ENCODE measurements around the gene NPIPB12. TPM values are rescaled to one million over a fixed set of nuclear protein-coding genes. Genes with fewer than 3 reads are reported as not detected.
"Not testable (repeated sequence)": the region's sequence is repeated elsewhere in the genome, so short reads cannot be mapped to it uniquely, and the experiment has no call there.

Gene NPIPB12
- 2.5 and 3.0 TPM in 2 replicates for total RNA-seq (2014; rRNA removed; shearing (Covaris generic))

- in situ Hi-C loops (cut with HindIII; ENCODE audit: low sequenced_read_pairs) = not testable (repeated sequence)
These were observed at the start of gene NPIPB12 for GRCh38 chr16:29506308-29506707. Gene NPIPB12 (minus strand): TSS chr16:29506408.

GRCh38 chr16:29521520-29521919 lies 15.3 kb upstream of the NPIPB12 start:
- in situ Hi-C loops (cut with HindIII; ENCODE audit: low sequenced_read_pairs); DNase-seq (ENCODE audit: low spot score): not testable (repeated sequence)

More at GRCh38 chr16:29506308-29506707, at the start of gene NPIPB12:
- DNase-seq (ENCODE audit: low spot score) = not testable (repeated sequence)

- in situ Hi-C loops (cut with HindIII; ENCODE audit: low sequenced_read_pairs); DNase-seq (ENCODE audit: low spot score): not testable (repeated sequence)
These were observed 23.9 kb downstream of the NPIPB12 start for GRCh38 chr16:29482276-29482675.

DNA sequence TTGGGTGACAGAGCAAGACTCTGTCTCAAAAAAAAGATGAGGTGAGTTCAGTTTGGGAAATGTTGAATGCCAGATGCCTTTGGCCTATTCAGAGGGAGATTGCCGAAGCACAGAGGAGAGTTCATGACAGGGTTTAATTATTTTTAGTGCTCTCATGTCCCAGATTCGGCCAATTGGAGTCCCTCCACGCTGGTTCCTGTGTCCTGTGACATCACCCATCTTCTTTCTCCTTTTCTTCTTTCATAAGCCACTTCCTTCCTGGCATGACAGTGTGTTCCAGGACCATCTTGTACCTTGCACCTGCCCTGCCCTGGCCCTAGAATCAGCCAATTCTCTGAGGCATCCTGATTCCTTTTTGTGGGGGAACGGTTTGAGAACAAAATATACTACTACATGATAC lies 34.1 kb downstream of the NPIPB12 start:
- DNase-seq (ENCODE audit: low spot score); in situ Hi-C loops (cut with HindIII; ENCODE audit: low sequenced_read_pairs): not testable (repeated sequence)

DNA sequence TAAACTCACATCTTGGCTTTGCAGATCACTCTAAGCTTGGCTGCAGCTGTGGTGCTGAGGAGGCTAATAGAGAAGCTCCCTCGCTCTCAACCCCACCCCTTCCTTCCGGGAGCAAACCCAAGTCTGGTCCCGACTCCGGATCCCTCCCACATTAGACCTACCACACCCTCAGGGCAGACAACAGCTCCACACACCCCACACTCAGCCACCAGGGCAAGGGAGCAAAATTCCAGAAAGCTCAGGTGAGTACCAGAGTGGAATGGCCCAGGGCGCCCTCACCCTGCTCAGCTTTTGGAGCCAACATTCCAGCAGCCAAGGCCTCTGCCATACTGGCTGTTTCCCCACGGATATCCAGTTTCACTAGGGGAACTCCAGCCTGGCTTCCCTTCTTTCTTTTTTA lies 36.5 kb downstream of the NPIPB12 start:
- in situ Hi-C loops (cut with HindIII; ENCODE audit: low sequenced_read_pairs); DNase-seq (ENCODE audit: low spot score): not testable (repeated sequence)

GRCh38 chr16:29467654-29468366 lies 38.4 kb downstream of the NPIPB12 start:
- in situ Hi-C loops (cut with HindIII; ENCODE audit: low sequenced_read_pairs); DNase-seq (ENCODE audit: low spot score): not testable (repeated sequence)

GRCh38 chr16:29466904-29467303 lies 39.3 kb downstream of the NPIPB12 start:
- DNase-seq (ENCODE audit: low spot score); in situ Hi-C loops (cut with HindIII; ENCODE audit: low sequenced_read_pairs): not testable (repeated sequence)

GRCh38 chr16:29465985-29466824 lies 40.0 kb downstream of the NPIPB12 start:
- DNase-seq (ENCODE audit: low spot score); in situ Hi-C loops (cut with HindIII; ENCODE audit: low sequenced_read_pairs): not testable (repeated sequence)

DNA sequence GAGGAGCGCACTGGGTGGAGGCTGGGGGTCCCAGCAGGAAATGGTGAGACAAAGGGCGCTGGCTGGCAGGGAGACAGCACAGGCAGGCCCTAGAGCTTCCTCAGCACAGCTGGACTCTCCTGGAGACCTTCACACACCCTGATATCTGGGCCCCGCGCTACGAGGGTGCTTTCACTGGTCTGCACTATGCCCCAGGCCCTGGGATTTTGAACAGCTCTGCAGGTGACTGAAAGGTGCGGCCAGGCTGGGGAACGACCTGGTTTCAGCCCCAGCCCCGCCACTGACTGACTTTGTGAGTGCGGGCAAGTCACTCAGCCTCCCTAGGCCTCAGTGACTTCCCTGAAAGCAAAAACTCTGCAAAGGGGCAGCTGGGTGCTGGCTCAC lies 45.6 kb downstream of the NPIPB12 start:
- in situ Hi-C loops (cut with HindIII; ENCODE audit: low sequenced_read_pairs); DNase-seq (ENCODE audit: low spot score): not testable (repeated sequence)

DNA sequence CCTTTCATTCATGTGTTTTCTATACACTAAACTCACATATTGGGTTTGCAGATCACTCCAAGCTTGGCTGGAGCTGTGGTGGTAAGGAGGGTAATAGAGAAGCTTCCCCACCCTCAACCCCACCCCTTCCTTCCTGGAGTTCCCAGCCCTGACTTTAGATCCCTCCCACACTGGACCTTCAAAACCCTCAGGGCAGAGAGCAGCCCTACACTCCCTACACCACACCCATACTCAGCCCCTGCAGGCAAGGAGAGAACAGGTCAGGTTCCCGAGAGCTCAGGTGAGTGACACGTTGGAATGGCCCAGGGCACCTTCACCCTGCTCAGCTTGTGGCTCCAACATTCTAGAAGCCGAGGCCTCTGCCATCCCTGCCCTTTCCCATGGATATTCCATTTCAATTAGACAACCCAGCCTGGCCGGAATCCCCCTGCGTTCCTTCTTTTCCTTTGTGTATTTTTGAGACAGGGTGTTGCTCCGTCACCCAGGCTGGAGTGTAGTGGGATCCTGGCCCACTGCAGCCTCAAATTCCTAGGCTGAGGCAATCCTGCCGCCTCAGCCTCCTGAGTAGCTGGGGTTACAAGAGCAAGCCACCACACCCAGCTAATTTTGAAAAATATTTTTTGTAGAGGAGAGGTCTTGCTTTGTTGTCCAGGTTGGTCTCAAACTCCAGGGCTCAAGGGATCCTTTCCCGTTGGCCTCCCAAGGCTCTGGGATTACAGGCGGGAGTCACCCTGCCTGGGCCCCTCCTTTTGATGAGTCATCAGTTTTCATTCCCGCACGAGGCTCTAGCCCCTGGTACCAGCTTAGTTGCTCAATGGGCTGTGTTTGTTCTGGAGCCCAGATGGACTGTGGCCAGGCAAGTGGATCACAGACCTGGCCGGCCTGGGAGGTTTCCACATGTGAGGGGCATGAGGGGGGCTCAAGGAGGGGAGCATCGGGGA lies 46.2 kb downstream of the NPIPB12 start, which contains the start of gene SULT1A4:
SULT1A4 (plus strand) TSS at position 208 of the 941 bp plus-strand sequence. CDS start 1,473 bp downstream, outside the sequence.
- DNase-seq (ENCODE audit: low spot score); in situ Hi-C loops (cut with HindIII; ENCODE audit: low sequenced_read_pairs): not testable (repeated sequence)

DNA sequence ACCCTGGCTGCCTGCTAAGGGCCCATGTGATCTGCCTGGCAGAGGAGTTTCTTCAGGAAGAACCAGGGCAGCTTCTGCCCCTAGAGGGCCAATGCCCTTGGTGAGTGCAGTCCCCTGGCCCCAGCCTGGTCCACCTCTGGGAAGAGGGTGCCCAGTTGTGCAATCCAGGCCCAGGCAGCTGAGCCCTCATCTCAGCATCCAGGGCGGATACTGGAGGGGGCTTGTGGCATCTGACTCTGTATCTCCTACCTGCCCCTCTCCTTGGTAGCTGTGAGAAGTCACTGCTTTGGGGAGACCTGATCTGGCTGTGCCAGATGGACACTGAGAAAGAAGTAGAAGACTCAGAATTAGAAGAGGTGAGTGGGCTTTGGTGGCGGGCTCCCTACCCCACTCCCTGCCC lies 48.5 kb downstream of the NPIPB12 start:
- DNase-seq (ENCODE audit: low spot score); in situ Hi-C loops (cut with HindIII; ENCODE audit: low sequenced_read_pairs): not testable (repeated sequence)

DNA sequence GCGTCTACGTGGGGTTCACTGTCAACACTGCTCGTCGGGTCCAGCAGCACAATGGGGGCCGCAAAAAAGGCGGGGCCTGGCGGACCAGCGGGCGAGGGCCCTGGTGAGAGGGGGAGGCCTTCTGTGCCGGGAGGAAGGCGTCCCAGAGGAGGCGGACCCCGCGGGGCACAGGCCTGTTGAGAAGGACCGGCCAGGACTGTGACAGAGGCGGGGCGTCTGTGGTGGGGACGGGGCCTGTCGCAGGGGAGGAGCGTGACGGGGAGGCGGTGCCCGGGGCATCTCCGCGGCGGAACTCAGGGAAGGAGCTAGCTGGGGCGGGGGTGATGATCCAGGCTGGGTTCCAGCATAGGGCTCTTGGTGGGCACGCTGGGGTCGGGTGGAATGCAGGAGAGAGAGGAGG lies 51.4 kb downstream of the NPIPB12 start:
- in situ Hi-C loops (cut with HindIII; ENCODE audit: low sequenced_read_pairs); DNase-seq (ENCODE audit: low spot score): not testable (repeated sequence)

- in situ Hi-C loops (cut with HindIII; ENCODE audit: low sequenced_read_pairs); DNase-seq (ENCODE audit: low spot score): not testable (repeated sequence)
These were observed 51.9 kb downstream of the NPIPB12 start, which contains the start of the genes BOLA2 and SLX1B for GRCh38 chr16:29454269-29454668. Gene BOLA2 (minus strand): TSS chr16:29454351. CDS start chr16:29454253, 98 bp downstream. Gene SLX1B (plus strand): TSS chr16:29454533.

- DNase-seq (ENCODE audit: low spot score); in situ Hi-C loops (cut with HindIII; ENCODE audit: low sequenced_read_pairs): not testable (repeated sequence)
These were observed 52.5 kb downstream of the NPIPB12 start for GRCh38 chr16:29453754-29454153.

Other genes with a start within 250 kb of the NPIPB12 start
- gene NPIPB11, start 99.7 kb downstream of the NPIPB12 start, total RNA-seq (2014; rRNA removed; shearing (Covaris generic)) = not detected in 2 replicates
- 13.3 and 23.1 TPM in 2 replicates for gene BOLA2, start 52.1 kb downstream of the NPIPB12 start, total RNA-seq (2014; rRNA removed; shearing (Covaris generic))
- gene SLX1B, start 51.9 kb downstream of the NPIPB12 start, total RNA-seq (2014; rRNA removed; shearing (Covaris generic)) = 46.4 and 61.8 TPM in 2 replicates
- gene SULT1A4, start 46.5 kb downstream of the NPIPB12 start, total RNA-seq (2014; rRNA removed; shearing (Covaris generic)) = 0.58 TPM in 1 of 2 replicates, not detected in the other
- 0.37 TPM in 1 of 2 replicates, not detected in the other for gene SPN, start 156.8 kb upstream of the NPIPB12 start, total RNA-seq (2014; rRNA removed; shearing (Covaris generic))
- gene QPRT, start 172.8 kb upstream of the NPIPB12 start, total RNA-seq (2014; rRNA removed; shearing (Covaris generic)) = 96.6 and 105 TPM in 2 replicates
- not detected in 2 replicates for gene C16orf54, start 239.6 kb upstream of the NPIPB12 start, total RNA-seq (2014; rRNA removed; shearing (Covaris generic))

Measured in G401 (cell line).